Measurements from ENCODE around the gene TMEM238L. TPM values are rescaled to one million over a fixed set of nuclear protein-coding genes. Genes with fewer than 3 reads are reported as not detected.

Gene TMEM238L
- total RNA-seq, 1 donor: not detected

- Histone ChIP-seq H3K4me1 (ENCODE audit: insufficient read depth, low read length) (no peaks in the 10 kb centered on the region), H3K4me3 (ENCODE audit: low read length) (no peak overlapping the region), H3K9me3 (ENCODE audit: low read depth, low read length) (no peaks in the 10 kb centered on the region), H3K27me3 (ENCODE audit: insufficient read depth, low read length) (no peaks in the 10 kb centered on the region)
Measured at GRCh38 chr17:10750210-10750609, 53.7 kb downstream of the TMEM238L start.

GRCh38 chr17:10748531-10749181 lies 55.2 kb downstream of the TMEM238L start:
- Histone ChIP-seq H3K27me3 (ENCODE audit: insufficient read depth, low read length) (no peaks in the 10 kb centered on the region), H3K4me1 (ENCODE audit: insufficient read depth, low read length) (peaks cover 5% of the 10 kb centered on the region), H3K4me3 (ENCODE audit: low read length) (no peak overlapping the region), H3K9me3 (ENCODE audit: low read depth, low read length) (no peaks in the 10 kb centered on the region)

GRCh38 chr17:10745231-10745630 lies 58.7 kb downstream of the TMEM238L start:
- H3K4me3 ChIP-seq (ENCODE audit: low read length): no peak overlapping the region
- H3K4me1 ChIP-seq (ENCODE audit: insufficient read depth, low read length): peaks cover 5% of the 10 kb centered on the region
- no peaks in the 10 kb centered on the region for H3K9me3 ChIP-seq (ENCODE audit: low read depth, low read length)
- no peaks in the 10 kb centered on the region for H3K27me3 ChIP-seq (ENCODE audit: insufficient read depth, low read length)

Other genes starting within 250 kb of the TMEM238L start
- 2.3 TPM for gene MYH3, start 146.8 kb downstream of the TMEM238L start, total RNA-seq
- 17.1 TPM for gene SCO1, start 106.6 kb downstream of the TMEM238L start, total RNA-seq
- 76.7 TPM for gene ADPRM, start 106.5 kb downstream of the TMEM238L start, total RNA-seq
- gene TMEM220, start 74.1 kb downstream of the TMEM238L start, total RNA-seq: 2.6 TPM
- 0.10 TPM for gene PIRT, start 34.0 kb upstream of the TMEM238L start, total RNA-seq